ENCODE data around the gene MTMR3.

MTMR3 gene

DNA sequence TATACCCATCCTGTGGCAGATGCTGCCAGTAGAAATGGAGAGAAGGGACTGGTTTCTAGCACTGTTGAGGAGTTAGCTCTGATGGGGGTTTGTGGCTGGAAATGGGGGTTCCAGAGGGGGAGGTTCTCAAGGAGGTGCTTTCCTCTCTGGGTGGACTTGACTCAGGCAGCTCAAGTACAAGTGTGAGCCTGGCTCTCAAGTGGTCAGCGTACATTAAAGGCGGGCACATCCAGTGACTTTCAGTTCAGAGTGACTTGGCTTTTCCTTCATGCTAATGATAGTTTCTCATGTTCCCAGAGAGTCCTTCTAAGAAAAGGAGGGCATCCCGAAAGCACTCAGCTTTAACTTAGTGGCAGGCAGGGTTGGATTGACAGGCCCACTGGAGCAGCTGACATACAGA is 138.4 kb downstream of the MTMR3 start:
- no peak overlapping the region for H3K4me3 ChIP-seq (ENCODE audit: low read depth, low read length)
- ChIA-PET POLR2A (no interaction called here), CTCF (interaction anchor here (0.9 to 8.7 kb wide), 4 partner anchors 12 to 16 kb away, joined by 3 to 87 read pairs (median 3); no protein-coding TSS in a partner anchor)
- TF ChIP-seq, protein P1, sequence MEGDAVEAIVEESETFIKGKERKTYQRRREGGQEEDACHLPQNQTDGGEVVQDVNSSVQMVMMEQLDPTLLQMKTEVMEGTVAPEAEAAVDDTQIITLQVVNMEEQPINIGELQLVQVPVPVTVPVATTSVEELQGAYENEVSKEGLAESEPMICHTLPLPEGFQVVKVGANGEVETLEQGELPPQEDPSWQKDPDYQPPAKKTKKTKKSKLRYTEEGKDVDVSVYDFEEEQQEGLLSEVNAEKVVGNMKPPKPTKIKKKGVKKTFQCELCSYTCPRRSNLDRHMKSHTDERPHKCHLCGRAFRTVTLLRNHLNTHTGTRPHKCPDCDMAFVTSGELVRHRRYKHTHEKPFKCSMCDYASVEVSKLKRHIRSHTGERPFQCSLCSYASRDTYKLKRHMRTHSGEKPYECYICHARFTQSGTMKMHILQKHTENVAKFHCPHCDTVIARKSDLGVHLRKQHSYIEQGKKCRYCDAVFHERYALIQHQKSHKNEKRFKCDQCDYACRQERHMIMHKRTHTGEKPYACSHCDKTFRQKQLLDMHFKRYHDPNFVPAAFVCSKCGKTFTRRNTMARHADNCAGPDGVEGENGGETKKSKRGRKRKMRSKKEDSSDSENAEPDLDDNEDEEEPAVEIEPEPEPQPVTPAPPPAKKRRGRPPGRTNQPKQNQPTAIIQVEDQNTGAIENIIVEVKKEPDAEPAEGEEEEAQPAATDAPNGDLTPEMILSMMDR (IDR thresholded peaks at IDR 0.05; ENCODE audit: insufficient read depth, low read length, missing control alignments), result no peak
- DNase-seq (ENCODE audit: low read depth, low spot score), result no peak

DNA sequence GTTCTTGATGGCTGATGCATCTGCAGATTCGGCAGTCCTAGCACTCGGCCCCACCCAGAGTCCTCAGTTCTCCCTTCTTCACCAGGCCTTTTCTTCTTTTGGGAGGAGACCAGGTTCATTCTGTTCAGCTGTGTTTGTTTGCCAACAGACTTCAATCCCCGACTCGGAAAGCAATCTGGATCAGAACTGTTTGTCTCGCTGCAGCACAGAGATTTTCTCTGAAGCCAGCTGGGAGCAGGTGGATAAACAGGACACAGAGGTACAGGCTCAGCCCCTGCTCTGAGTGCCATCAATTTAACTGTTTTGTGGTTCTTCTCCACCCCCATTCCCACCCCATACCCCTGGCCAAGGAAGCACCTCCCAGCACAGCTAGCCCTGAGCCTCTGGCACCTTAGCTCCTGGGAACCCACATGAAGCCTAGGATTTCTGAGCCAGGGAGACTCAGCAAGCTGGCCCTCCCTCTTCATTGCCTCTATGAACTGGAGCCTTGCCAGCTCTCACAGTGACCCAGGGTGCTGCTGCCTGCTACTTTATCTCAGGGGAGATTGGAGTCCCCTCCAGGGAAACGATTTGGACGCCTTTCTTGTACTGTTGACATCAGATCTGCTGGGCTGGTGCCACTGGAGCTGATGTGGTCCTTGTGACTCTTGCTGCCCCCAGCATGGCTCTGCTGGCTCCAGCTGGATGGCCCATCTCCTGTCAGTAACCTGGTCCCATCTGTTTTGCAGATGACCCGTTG is 139.1 kb downstream of the MTMR3 start:
- POLR2A ChIA-PET, result no interaction called here
- H3K4me3 ChIP-seq (ENCODE audit: low read depth, low read length), result no peak overlapping the region
- CTCF ChIA-PET, result interaction anchor here (0.9 to 8.7 kb wide), 4 partner anchors 11 to 17 kb away, joined by 3 to 87 read pairs (median 3); no protein-coding TSS in a partner anchor
- TF ChIP-seq, protein P1 (IDR thresholded peaks at IDR 0.05; ENCODE audit: insufficient read depth, low read length, missing control alignments), result no peak
- no peak for DNase-seq (ENCODE audit: low read depth, low spot score)

DNA sequence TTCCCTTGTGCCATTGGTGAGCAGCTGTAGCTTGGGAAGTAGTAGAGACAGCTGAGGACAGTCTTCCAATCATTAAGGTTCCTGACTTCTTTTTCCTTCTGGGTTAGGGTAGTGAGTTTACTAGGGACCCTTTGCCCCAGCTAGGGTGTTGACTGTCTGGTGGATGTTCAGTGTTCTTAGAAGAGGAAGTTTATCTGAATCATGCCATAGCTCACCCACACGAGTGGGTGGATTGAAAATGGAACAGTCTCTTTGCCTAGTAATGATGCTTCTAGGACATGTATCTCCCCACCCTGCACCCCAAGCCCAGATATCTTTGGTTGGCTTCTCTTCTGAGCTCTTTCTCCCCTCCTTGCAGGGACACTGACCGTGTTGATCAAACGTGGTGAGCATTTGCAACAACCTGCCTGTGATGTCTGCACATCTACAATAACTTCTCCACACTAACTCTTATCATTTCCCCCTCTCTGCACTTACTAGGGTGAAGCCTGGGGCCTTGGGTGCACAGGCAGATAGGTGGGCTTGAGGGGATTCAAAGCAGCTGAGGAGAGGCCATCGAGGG is 140.2 kb downstream of the MTMR3 start:
- no peak for DNase-seq (ENCODE audit: low read depth, low spot score)
- TF ChIP-seq, protein P1 (IDR thresholded peaks at IDR 0.05; ENCODE audit: insufficient read depth, low read length, missing control alignments), result no peak
- POLR2A ChIA-PET, result no interaction called here
- CTCF ChIA-PET, result interaction anchor here (0.9 to 1.5 kb wide), 2 partner anchors 18 to 333 kb away, joined by 3 to 6 read pairs; no protein-coding TSS in a partner anchor
- H3K4me3 ChIP-seq (ENCODE audit: low read depth, low read length), result no peak overlapping the region

DNA sequence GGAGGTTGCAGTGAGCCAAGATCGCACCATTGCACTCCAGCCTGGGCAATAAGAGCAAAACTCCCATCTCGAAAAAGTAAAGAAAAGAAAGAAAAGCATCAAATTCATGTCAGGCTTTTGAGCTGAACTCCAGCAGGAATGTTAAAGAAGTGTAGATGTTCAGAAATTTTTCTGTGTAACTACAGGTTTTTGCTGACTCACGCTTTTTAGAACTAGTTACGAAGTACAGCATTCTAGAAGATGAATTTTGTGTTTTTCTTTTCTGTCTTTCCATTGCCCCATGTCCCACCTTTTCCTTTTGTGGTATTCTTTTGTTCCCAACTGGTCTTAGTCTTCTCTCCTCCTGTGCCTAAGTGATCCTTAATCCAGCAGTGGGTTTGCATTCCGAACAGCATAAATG is 141.3 kb downstream of the MTMR3 start:
- TF ChIP-seq, protein P1 (IDR thresholded peaks at IDR 0.05; ENCODE audit: insufficient read depth, low read length, missing control alignments), result no peak
- no peak overlapping the region for H3K4me3 ChIP-seq (ENCODE audit: low read depth, low read length)
- POLR2A ChIA-PET, result no interaction called here
- DNase-seq (ENCODE audit: low read depth, low spot score), result no peak
- CTCF ChIA-PET, result interaction anchor here (1.2 to 1.5 kb wide), 3 partner anchors 8 to 334 kb away, joined by 4 to 6 read pairs (median 5); no protein-coding TSS in a partner anchor

DNA sequence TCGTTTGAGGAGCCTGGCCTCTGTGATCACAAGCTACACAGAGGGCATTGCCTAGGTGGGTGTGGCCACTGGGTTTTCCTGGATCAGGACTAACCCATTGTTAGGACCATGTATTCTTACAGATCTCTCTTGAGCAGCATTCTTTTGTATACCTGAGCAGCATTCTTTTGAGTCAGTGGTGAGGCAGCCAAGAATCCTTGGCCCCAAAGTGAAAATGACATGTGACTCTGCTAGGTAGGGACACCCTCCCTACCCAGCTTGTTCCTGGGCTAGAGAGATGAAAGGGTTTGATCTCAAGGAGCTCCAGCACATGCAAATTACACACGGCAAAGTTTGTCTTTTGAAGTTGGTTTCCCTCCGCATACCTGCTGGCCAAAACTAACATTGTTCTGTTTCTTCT is 142.2 kb downstream of the MTMR3 start:
- ChIA-PET CTCF (interaction anchor here (1.2 to 1.5 kb wide), 2 partner anchors 9 to 20 kb away, joined by 4 to 5 read pairs; no protein-coding TSS in a partner anchor), POLR2A (no interaction called here)
- TF ChIP-seq, protein P1 (IDR thresholded peaks at IDR 0.05; ENCODE audit: insufficient read depth, low read length, missing control alignments), result no peak
- no peak for DNase-seq (ENCODE audit: low read depth, low spot score)
- no peak overlapping the region for H3K4me3 ChIP-seq (ENCODE audit: low read depth, low read length)

DNA sequence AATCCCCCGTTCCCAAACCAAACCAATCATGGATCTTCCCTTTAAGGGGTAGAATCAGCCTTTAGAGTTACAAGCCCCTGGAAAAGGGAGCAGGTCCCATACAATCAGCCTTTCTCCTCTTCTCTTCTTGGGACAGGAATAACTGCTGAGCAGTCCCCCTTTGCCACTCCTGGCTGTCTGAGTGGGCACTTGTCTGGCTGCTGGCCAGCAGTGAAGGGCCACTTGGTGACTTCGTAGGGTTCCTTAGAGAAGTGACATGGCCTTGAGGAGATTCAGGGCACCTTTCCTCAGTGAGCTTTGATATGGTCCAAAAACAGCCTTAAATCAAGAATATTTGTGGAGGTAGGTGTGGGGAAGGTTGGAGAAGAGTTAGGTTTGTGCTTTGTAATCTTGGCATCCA is 143.8 kb downstream of the MTMR3 start:
- no peak for DNase-seq (ENCODE audit: low read depth, low spot score)
- no peak overlapping the region for H3K4me3 ChIP-seq (ENCODE audit: low read depth, low read length)
- ChIA-PET POLR2A (no interaction called here), CTCF (interaction anchor here (1.0 to 2.0 kb wide), 2 partner anchors 21 to 22 kb away, joined by 3 to 6 read pairs; no protein-coding TSS in a partner anchor)
- TF ChIP-seq, protein P1 (IDR thresholded peaks at IDR 0.05; ENCODE audit: insufficient read depth, low read length, missing control alignments), result no peak

Data from AG04449 (cell line).